WTC11 (cell line): ENCODE measurements around the gene MDK. TPM values are rescaled to one million over a fixed set of nuclear protein-coding genes. Genes with fewer than 3 reads are reported as not detected.
A peak's percentile ranks its signal among the peaks of the same experiment; 100 is the strongest.

Source experiments
- ATAC-seq: fragments of 200-7000 bp; cut with Tn5 transposase; 2 replicates; pipeline ENCODE4 v1.10.0; 2021; ENCODE audit warnings: mild to moderate bottlenecking, moderate library complexity
- CTCF ChIA-PET: fragments of 300-600 bp; sonication (Branson Sonifier 250); formaldehyde crosslinking; loops from one replicate; lab custom pipeline; 2021; ENCODE audit warnings: antibody characterized with exemption; lab: Charles Lee
- POLR2A ChIA-PET: fragments of 350-600 bp; sonication (Branson Sonifier 250); formaldehyde crosslinking; loops from one replicate; lab custom pipeline; 2021; ENCODE audit warnings: antibody characterized with exemption; lab: Charles Lee
- DNase-seq: peaks from one replicate; pipeline ENCODE4 v3.0.0; 2021; ENCODE audit warnings: low spot score
- H3K27ac Mint-ChIP-seq: 2 replicates; pipeline ENCODE4 v1.8.0; 2021; ENCODE audit warnings: mixed read lengths
- H3K27me3 Mint-ChIP-seq: 2 replicates; pipeline ENCODE4 v1.8.0; 2021; ENCODE audit warnings: low read depth, mild to moderate bottlenecking, moderate library complexity, mixed read lengths
- H3K36me3 Mint-ChIP-seq: 2 replicates; pipeline ENCODE4 v1.8.0; 2021; ENCODE audit warnings: mixed read lengths
- H3K4me1 Mint-ChIP-seq: 2 replicates; pipeline ENCODE4 v1.8.0; 2022; ENCODE audit warnings: mixed read lengths
- H3K4me3 Mint-ChIP-seq: 2 replicates; pipeline ENCODE4 v1.8.0; 2021; ENCODE audit warnings: mild to moderate bottlenecking, moderate library complexity, mixed read lengths
- H3K9me3 Mint-ChIP-seq: 2 replicates; pipeline ENCODE4 v1.8.0; 2021; ENCODE audit warnings: mixed read lengths
- ATF1 ChIP-seq: sonication (generic); formaldehyde crosslinking; IDR thresholded peaks from 2 replicates; pipeline ENCODE4 v1.8.1; 2023; ENCODE audit warnings: mild to moderate bottlenecking, moderate library complexity, missing genetic modification reagents
- ATF2 ChIP-seq: sonication (generic); formaldehyde crosslinking; IDR thresholded peaks from 2 replicates; pipeline ENCODE4 v1.8.1; 2022; ENCODE audit warnings: low read depth, missing genetic modification reagents, borderline replicate concordance
- CREM ChIP-seq: sonication (generic); formaldehyde crosslinking; IDR thresholded peaks from 2 replicates; pipeline ENCODE4 v1.8.1; 2022; ENCODE audit warnings: mild to moderate bottlenecking, missing genetic modification reagents, moderate library complexity
- ELF4 ChIP-seq: sonication (generic); formaldehyde crosslinking; IDR thresholded peaks from 2 replicates; pipeline ENCODE4 v1.8.1; 2022; ENCODE audit warnings: low read depth, mild to moderate bottlenecking, moderate library complexity, missing genetic modification reagents
- FOXK1 ChIP-seq: sonication (generic); formaldehyde crosslinking; IDR thresholded peaks from 2 replicates; pipeline ENCODE4 v1.8.0; 2022; ENCODE audit warnings: mild to moderate bottlenecking, moderate library complexity, missing genetic modification reagents
- JUN ChIP-seq: sonication (generic); formaldehyde crosslinking; IDR thresholded peaks from 2 replicates; pipeline ENCODE4 v1.8.0; 2023; ENCODE audit warnings: mild to moderate bottlenecking, missing genetic modification reagents
- PRDM15 ChIP-seq: sonication (generic); formaldehyde crosslinking; IDR thresholded peaks from 2 replicates; pipeline ENCODE4 v1.8.0; 2022; ENCODE audit warnings: missing genetic modification reagents
- RELA ChIP-seq: sonication (generic); formaldehyde crosslinking; IDR thresholded peaks from 2 replicates; pipeline ENCODE4 v1.8.1; 2022; ENCODE audit warnings: missing genetic modification reagents, mild to moderate bottlenecking, borderline replicate concordance
- SMAD4 ChIP-seq: sonication (generic); formaldehyde crosslinking; IDR thresholded peaks from 2 replicates; pipeline ENCODE4 v1.8.0; 2022; ENCODE audit warnings: mild to moderate bottlenecking, missing genetic modification reagents
- ZNF121 ChIP-seq: sonication (generic); formaldehyde crosslinking; IDR thresholded peaks from 2 replicates; pipeline ENCODE4 v1.8.0; 2023; ENCODE audit warnings: missing genetic modification reagents
- ZNF396 ChIP-seq: fragments of 250-450 bp; sonication (Bioruptor Pico); IDR thresholded peaks from 2 replicates; pipeline ENCODE4 v1.8.0; 2021; ENCODE audit warnings: mild to moderate bottlenecking, moderate library complexity, borderline replicate concordance
- total RNA-seq: library from RNA; stranded (reverse); gene quantifications from 3 replicates; pipeline ENCODE4 v1.2.3, GENCODE V29; 2021

Gene MDK
- total RNA-seq, 1 experiment from 2014 or later: 560 TPM

GRCh38 chr11:46342239-46342638 lies 39.2 kb upstream of the MDK start:
- TF ChIP-seq ATF2 (CRISPR knock-in tag) (no peak), SMAD4 (CRISPR knock-in tag) (no peak), PRDM15 (CRISPR knock-in tag) (peak; percentile 18; the same call in 1 of the 2 replicates), ZNF121 (CRISPR knock-in tag) (0 out of 2 replicates have a peak, but pooled peaks have one; percentile 31), FOXK1 (CRISPR knock-in tag) (0 out of 2 replicates have a peak, but pooled peaks have one; percentile 36), ZNF396 (no peak), JUN (CRISPR knock-in tag) (no peak)
- CTCF ChIA-PET: interaction anchor here (0.8 to 5.6 kb wide), 9 partner anchors 9 to 105 kb away, joined by 3 to 62 read pairs (median 4); no protein-coding TSS in a partner anchor
- DNase-seq (no peak), ATAC-seq (peak; percentile 2; the same call in 1 of the 2 replicates)
- H3K4me1 Mint-ChIP-seq: peaks cover 96% of the 10 kb centered on the region
- H3K27me3 Mint-ChIP-seq: peaks cover 11% of the 10 kb centered on the region
- POLR2A ChIA-PET: no interaction called here
- H3K9me3 Mint-ChIP-seq: no peaks in the 10 kb centered on the region
- no peaks in the 10 kb centered on the region for H3K36me3 Mint-ChIP-seq
- H3K27ac Mint-ChIP-seq: peak overlapping the region; percentile 83
- no peak overlapping the region for H3K4me3 Mint-ChIP-seq

GRCh38 chr11:46343520-46343919 lies 37.9 kb upstream of the MDK start:
- DNase-seq (no peak), ATAC-seq (no peak)
- H3K4me1 Mint-ChIP-seq: peaks cover 89% of the 10 kb centered on the region
- CTCF ChIA-PET: interaction anchor here (1.0 to 3.6 kb wide), 17 partner anchors 8 to 186 kb away, joined by 3 to 31 read pairs (median 13); partner anchors contain the start of genes CHRM4 and CREB3L1
- peak overlapping the region; percentile 8; the same call in 1 of the 2 replicates for H3K4me3 Mint-ChIP-seq
- peaks cover 11% of the 10 kb centered on the region for H3K27me3 Mint-ChIP-seq
- no peaks in the 10 kb centered on the region for H3K36me3 Mint-ChIP-seq
- no peaks in the 10 kb centered on the region for H3K9me3 Mint-ChIP-seq
- TF ChIP-seq CREM (no peak), ELF4 (CRISPR knock-in tag) (no peak), ATF2 (CRISPR knock-in tag) (no peak), PRDM15 (CRISPR knock-in tag) (no peak), RELA (CRISPR knock-in tag) (no peak), ATF1 (CRISPR knock-in tag) (no peak)
- POLR2A ChIA-PET: interaction anchor here (0.5 to 1.4 kb wide), 4 partner anchors 11 to 102 kb away, joined by 3 to 4 read pairs (median 4); no protein-coding TSS in a partner anchor
- H3K27ac Mint-ChIP-seq: peak overlapping the region; percentile 93
